CD4-positive, alpha-beta T cell (primary cell): ENCODE data around the gene SUPT16H. TPM values are rescaled to one million over a fixed set of nuclear protein-coding genes. Genes with fewer than 3 reads are reported as not detected.
"Not testable (repeated sequence)": the region's sequence is repeated elsewhere in the genome, so short reads cannot be mapped to it uniquely, and the experiment has no call there.

Experiments used
- ATAC-seq: fragments of 200-7000 bp; cut with Tn5 transposase; one replicate; pipeline ENCODE4 v1.10.0; 2022; ENCODE audit warnings: mild to moderate bottlenecking; ENCODE audit not compliant: poor library complexity
- CTCF ChIA-PET: fragments of 350-600 bp; sonication (Branson Sonifier 250); formaldehyde crosslinking; loops from one replicate; lab custom pipeline; 2021; ENCODE audit warnings: antibody characterized with exemption, inconsistent platforms; lab: Charles Lee
- POLR2A ChIA-PET: fragments of 350-600 bp; sonication (Branson Sonifier 250); formaldehyde crosslinking; loops from one replicate; lab custom pipeline; 2021; ENCODE audit warnings: antibody characterized with exemption, inconsistent platforms; lab: Charles Lee
- DNase-seq, 14 experiments: peaks; one replicate each; pipeline ENCODE4 v3.0.0-alpha.2; 2013 to 2020; ENCODE audit warnings: mixed read lengths in 2 of 14
- H3K27ac ChIP-seq, 2 donors: one replicate each; pipeline versions ENCODE4 v1.5.1 to v1.7.0; 2013; ENCODE audit warnings: low read length in 2 of 2, low read depth in 1 of 2, mild to moderate bottlenecking in 1 of 2
- H3K27me3 ChIP-seq, 2 experiments: 1 replicate in 1 of 2; 2 replicates in 1 of 2; pipeline versions ENCODE4 v1.6.1 to v1.7.0; 2013; ENCODE audit warnings: low read length in 2 of 2, control low read depth in 1 of 2, mild to moderate bottlenecking in 1 of 2, moderate library complexity in 1 of 2; ENCODE audit not compliant: insufficient read depth in 2 of 2, control insufficient read depth in 1 of 2
- H3K36me3 ChIP-seq: one replicate; pipeline ENCODE4 v1.6.1; 2013; ENCODE audit warnings: low read length, control low read depth; ENCODE audit not compliant: insufficient read depth
- H3K4me1 ChIP-seq: one replicate; pipeline ENCODE4 v1.6.1; 2013; ENCODE audit warnings: low read length, control low read depth; ENCODE audit not compliant: insufficient read depth
- H3K4me3 ChIP-seq: one replicate; pipeline ENCODE4 v1.5.1; 2013; ENCODE audit warnings: mild to moderate bottlenecking, low read length, moderate library complexity
- H3K9me3 ChIP-seq, 2 experiments: 1 replicate in 1 of 2; 2 replicates in 1 of 2; pipeline versions ENCODE4 v1.6.1 to v1.7.0; 2013; ENCODE audit warnings: low read length in 2 of 2, mild to moderate bottlenecking in 2 of 2, control low read depth in 1 of 2, moderate library complexity in 1 of 2; ENCODE audit not compliant: control insufficient read depth in 1 of 2, insufficient read depth in 1 of 2
- H3K27ac Mint-ChIP-seq: one replicate; pipeline ENCODE4 v1.8.0; 2020; ENCODE audit warnings: mixed read lengths
- H3K27me3 Mint-ChIP-seq: one replicate; pipeline ENCODE4 v1.8.0; 2021; ENCODE audit warnings: mixed read lengths
- H3K36me3 Mint-ChIP-seq: one replicate; pipeline ENCODE4 v1.8.0; 2021; ENCODE audit warnings: low read depth, mixed read lengths
- H3K4me1 Mint-ChIP-seq: one replicate; pipeline ENCODE4 v1.8.0; 2021; ENCODE audit warnings: low read depth, mixed read lengths
- H3K4me3 Mint-ChIP-seq: one replicate; pipeline ENCODE4 v1.8.0; 2020; ENCODE audit warnings: mild to moderate bottlenecking, mixed read lengths
- H3K9me3 Mint-ChIP-seq: one replicate; pipeline ENCODE4 v1.8.0; 2020; ENCODE audit warnings: mixed read lengths
- CTCF ChIP-seq: fragments of 200-600 bp; IDR thresholded peaks from one replicate; pipeline ENCODE4 v1.8.0; 2022; ENCODE audit warnings: antibody characterized with exemption, mild to moderate bottlenecking
- intact Hi-C, 2 experiments: fragments of 100-400 bp; cut with DNase I in 1 of 2; cut with micrococcal nuclease in 1 of 2; formaldehyde crosslinking; loops; one replicate each; pipeline versions ENCODE4 v1.15.1 to v1.9.0; 2023 to 2025; cut with DNase I, micrococcal nuclease
- total RNA-seq, 174 experiments: library from RNA in 2 of 174; stranded (reverse) in 2 of 174; gene quantifications; one replicate each; pipeline ENCODE4 v1.2.3 and lab custom pipeline; 2021 to 2026

SUPT16H gene
- total RNA-seq, 2 experiments from 2014 or later, result 47.8 to 50.8 TPM

GRCh38 chr14:21373980-21374379, 9.8 kb downstream of the SUPT16H start:
- Mint-ChIP-seq H3K9me3 (no peaks in the 10 kb centered on the region), H3K27me3 (no peaks in the 10 kb centered on the region), H3K27ac (no peak overlapping the region), H3K36me3 (peaks cover 54% of the 10 kb centered on the region), H3K4me3 (no peak overlapping the region), H3K4me1 (peaks cover 19% of the 10 kb centered on the region)
- Histone ChIP-seq H3K36me3 (peaks cover 40% of the 10 kb centered on the region), H3K4me1 (peaks cover 4% of the 10 kb centered on the region), H3K9me3 (no peaks in the 10 kb centered on the region), H3K4me3 (no peak overlapping the region), H3K27ac (no peak overlapping the region), H3K27me3 (no peaks in the 10 kb centered on the region)
- TF ChIP-seq CTCF, result no peak
- CTCF ChIA-PET, result no interaction called here
- intact Hi-C loops, result no loop called here
- POLR2A ChIA-PET, result no interaction called here
- no peak for DNase-seq
- ATAC-seq, result no peak

GRCh38 chr14:21372814-21373213, 11.0 kb downstream of the SUPT16H start:
- DNase-seq, H3K4me1 ChIP-seq, H3K27me3 Mint-ChIP-seq, H3K4me3 Mint-ChIP-seq, CTCF ChIA-PET, H3K27ac Mint-ChIP-seq, H3K27ac ChIP-seq, ATAC-seq, H3K27me3 ChIP-seq, H3K9me3 ChIP-seq, H3K9me3 Mint-ChIP-seq, H3K4me3 ChIP-seq, intact Hi-C loops: not testable (repeated sequence)
- H3K36me3 Mint-ChIP-seq, result peaks cover 66% of the 10 kb centered on the region
- POLR2A ChIA-PET, result interaction anchor here (1.5 kb wide), 1 partner anchor 12 kb away, joined by 4 read pairs; no protein-coding TSS in a partner anchor
- peaks cover 13% of the 10 kb centered on the region for H3K4me1 Mint-ChIP-seq
- H3K36me3 ChIP-seq, result peaks cover 51% of the 10 kb centered on the region

- intact Hi-C loops, result no loop called here
Measured at GRCh38 chr14:21369949-21370679, 13.7 kb downstream of the SUPT16H start.

More at GRCh38 chr14:21369949-21370679, 13.7 kb downstream of the SUPT16H start:
- Histone ChIP-seq H3K9me3 (no peaks in the 10 kb centered on the region), H3K27ac (no peak overlapping the region), H3K4me1 (peaks cover 4% of the 10 kb centered on the region), H3K4me3 (no peak overlapping the region), H3K27me3 (no peaks in the 10 kb centered on the region), H3K36me3 (peaks cover 73% of the 10 kb centered on the region)
- Mint-ChIP-seq H3K4me3 (no peak overlapping the region), H3K27me3 (no peaks in the 10 kb centered on the region), H3K27ac (no peak overlapping the region), H3K36me3 (peaks cover 75% of the 10 kb centered on the region), H3K9me3 (no peaks in the 10 kb centered on the region), H3K4me1 (peaks cover 4% of the 10 kb centered on the region)
- TF ChIP-seq CTCF, result no peak
- CTCF ChIA-PET, result no interaction called here
- POLR2A ChIA-PET, result no interaction called here
- no peak for ATAC-seq
- DNase-seq, result no peak
